ENCODE measurements around the gene ZKSCAN2.

The ZKSCAN2 gene

DNA sequence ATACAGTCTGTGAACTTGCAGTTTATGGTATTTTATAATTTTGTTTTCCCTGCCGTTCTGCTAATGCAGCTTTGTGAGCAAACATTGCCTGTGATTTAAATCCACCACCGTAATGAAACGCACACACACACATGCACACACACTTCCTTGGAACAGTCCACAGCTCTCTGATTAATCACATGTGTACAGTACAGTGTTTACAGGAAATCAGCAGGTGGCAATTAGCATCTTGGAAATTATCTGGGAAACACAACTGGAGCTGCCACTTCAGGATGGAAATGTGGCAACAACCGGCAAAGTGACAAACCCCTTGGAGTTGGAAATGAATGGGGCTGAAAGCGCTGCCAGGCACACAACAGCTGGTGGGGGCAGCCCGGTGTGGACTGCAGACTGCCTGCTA is 12.9 kb upstream of the ZKSCAN2 start:
- no peak for TF ChIP-seq ARNTL (CRISPR knock-in tag; IDR thresholded peaks at IDR 0.05; ENCODE audit: borderline replicate concordance, low read depth)
- no peak for TF ChIP-seq ZNF565 (CRISPR knock-in tag; conservative IDR thresholded peaks at IDR 0.05; ENCODE audit: low read depth)
- TF ChIP-seq, protein P1, sequence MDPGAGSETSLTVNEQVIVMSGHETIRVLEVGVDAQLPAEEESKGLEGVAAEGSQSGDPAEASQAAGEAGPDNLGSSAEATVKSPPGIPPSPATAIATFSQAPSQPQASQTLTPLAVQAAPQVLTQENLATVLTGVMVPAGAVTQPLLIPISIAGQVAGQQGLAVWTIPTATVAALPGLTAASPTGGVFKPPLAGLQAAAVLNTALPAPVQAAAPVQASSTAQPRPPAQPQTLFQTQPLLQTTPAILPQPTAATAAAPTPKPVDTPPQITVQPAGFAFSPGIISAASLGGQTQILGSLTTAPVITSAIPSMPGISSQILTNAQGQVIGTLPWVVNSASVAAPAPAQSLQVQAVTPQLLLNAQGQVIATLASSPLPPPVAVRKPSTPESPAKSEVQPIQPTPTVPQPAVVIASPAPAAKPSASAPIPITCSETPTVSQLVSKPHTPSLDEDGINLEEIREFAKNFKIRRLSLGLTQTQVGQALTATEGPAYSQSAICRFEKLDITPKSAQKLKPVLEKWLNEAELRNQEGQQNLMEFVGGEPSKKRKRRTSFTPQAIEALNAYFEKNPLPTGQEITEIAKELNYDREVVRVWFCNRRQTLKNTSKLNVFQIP (CRISPR knock-in tag; IDR thresholded peaks at IDR 0.05; ENCODE audit: borderline replicate concordance, low read depth) = no peak
- no peak for TF ChIP-seq SNAI2 (CRISPR knock-in tag; IDR thresholded peaks at IDR 0.05)
- TF ChIP-seq, protein P2, sequence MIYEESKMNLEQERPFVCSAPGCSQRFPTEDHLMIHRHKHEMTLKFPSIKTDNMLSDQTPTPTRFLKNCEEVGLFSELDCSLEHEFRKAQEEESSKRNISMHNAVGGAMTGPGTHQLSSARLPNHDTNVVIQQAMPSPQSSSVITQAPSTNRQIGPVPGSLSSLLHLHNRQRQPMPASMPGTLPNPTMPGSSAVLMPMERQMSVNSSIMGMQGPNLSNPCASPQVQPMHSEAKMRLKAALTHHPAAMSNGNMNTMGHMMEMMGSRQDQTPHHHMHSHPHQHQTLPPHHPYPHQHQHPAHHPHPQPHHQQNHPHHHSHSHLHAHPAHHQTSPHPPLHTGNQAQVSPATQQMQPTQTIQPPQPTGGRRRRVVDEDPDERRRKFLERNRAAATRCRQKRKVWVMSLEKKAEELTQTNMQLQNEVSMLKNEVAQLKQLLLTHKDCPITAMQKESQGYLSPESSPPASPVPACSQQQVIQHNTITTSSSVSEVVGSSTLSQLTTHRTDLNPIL (CRISPR knock-in tag; IDR thresholded peaks at IDR 0.05; ENCODE audit: low read depth) = no peak
- no peak for TF ChIP-seq ZNF8 (CRISPR knock-in tag; IDR thresholded peaks at IDR 0.05)
- no peak for TF ChIP-seq ESRRG (CRISPR knock-in tag; IDR thresholded peaks at IDR 0.05)
- no peak for TF ChIP-seq ISL1 (CRISPR knock-in tag; IDR thresholded peaks at IDR 0.05)
- no peak for TF ChIP-seq CSDC2 (CRISPR knock-in tag; IDR thresholded peaks at IDR 0.05)
- no peak for TF ChIP-seq ZFP30 (CRISPR knock-in tag; IDR thresholded peaks at IDR 0.05)
- TF ChIP-seq ZFP3 (CRISPR knock-in tag; IDR thresholded peaks at IDR 0.05) = no peak
- TF ChIP-seq, protein P3, sequence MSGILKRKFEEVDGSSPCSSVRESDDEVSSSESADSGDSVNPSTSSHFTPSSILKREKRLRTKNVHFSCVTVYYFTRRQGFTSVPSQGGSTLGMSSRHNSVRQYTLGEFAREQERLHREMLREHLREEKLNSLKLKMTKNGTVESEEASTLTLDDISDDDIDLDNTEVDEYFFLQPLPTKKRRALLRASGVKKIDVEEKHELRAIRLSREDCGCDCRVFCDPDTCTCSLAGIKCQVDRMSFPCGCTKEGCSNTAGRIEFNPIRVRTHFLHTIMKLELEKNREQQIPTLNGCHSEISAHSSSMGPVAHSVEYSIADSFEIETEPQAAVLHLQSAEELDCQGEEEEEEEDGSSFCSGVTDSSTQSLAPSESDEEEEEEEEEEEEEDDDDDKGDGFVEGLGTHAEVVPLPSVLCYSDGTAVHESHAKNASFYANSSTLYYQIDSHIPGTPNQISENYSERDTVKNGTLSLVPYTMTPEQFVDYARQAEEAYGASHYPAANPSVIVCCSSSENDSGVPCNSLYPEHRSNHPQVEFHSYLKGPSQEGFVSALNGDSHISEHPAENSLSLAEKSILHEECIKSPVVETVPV (CRISPR knock-in tag; IDR thresholded peaks at IDR 0.05) = no peak
- TF ChIP-seq ZNF70 (CRISPR knock-in tag; IDR thresholded peaks at IDR 0.05) = no peak
- TF ChIP-seq TOX (CRISPR knock-in tag; IDR thresholded peaks at IDR 0.05; ENCODE audit: borderline replicate concordance) = no peak
- no peak for TF ChIP-seq BACH2 (CRISPR knock-in tag; IDR thresholded peaks at IDR 0.05; ENCODE audit: borderline replicate concordance)
- TF ChIP-seq RARB (CRISPR knock-in tag; IDR thresholded peaks at IDR 0.05) = no peak

DNA sequence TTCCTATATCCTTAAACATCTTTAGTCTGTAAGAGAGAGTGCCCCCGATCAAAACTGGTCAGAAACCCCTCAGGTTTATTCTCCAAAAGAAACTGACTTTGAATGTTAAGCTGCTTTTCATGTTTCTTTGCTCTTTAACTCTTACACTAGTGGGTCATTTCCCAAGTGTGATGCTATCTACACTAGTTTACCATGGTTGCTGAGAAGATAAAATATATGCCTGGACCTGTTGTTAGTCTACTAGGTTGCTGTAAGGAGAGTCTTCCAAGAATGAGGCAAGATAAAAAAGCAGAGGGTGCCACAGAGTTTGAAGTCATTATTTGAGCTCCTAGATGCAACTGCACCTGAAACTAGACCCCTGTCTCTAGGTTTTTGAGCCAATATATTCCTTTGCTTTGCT is 12.2 kb upstream of the ZKSCAN2 start:
- ATAC-seq = no peak
- TF ChIP-seq CSDC2 (CRISPR knock-in tag; IDR thresholded peaks at IDR 0.05) (no peak), ZNF8 (CRISPR knock-in tag; IDR thresholded peaks at IDR 0.05) (no peak), ESRRG (CRISPR knock-in tag; IDR thresholded peaks at IDR 0.05) (no peak), BACH2 (CRISPR knock-in tag; IDR thresholded peaks at IDR 0.05; ENCODE audit: borderline replicate concordance) (no peak), TCF4 (CRISPR knock-in tag; IDR thresholded peaks at IDR 0.05; ENCODE audit: borderline replicate concordance) (no peak), SNAI2 (CRISPR knock-in tag; IDR thresholded peaks at IDR 0.05) (no peak), PPARA (CRISPR knock-in tag; IDR thresholded peaks at IDR 0.05; ENCODE audit: borderline replicate concordance) (no peak), RARB (CRISPR knock-in tag; IDR thresholded peaks at IDR 0.05) (no peak), ZNF565 (CRISPR knock-in tag; conservative IDR thresholded peaks at IDR 0.05; ENCODE audit: low read depth) (no peak), ARNTL (CRISPR knock-in tag; IDR thresholded peaks at IDR 0.05; ENCODE audit: borderline replicate concordance, low read depth) (no peak), ZFP3 (CRISPR knock-in tag; IDR thresholded peaks at IDR 0.05) (no peak), ZNF70 (CRISPR knock-in tag; IDR thresholded peaks at IDR 0.05) (no peak), ZFP30 (CRISPR knock-in tag; IDR thresholded peaks at IDR 0.05) (no peak)
- TF ChIP-seq, protein P4, sequence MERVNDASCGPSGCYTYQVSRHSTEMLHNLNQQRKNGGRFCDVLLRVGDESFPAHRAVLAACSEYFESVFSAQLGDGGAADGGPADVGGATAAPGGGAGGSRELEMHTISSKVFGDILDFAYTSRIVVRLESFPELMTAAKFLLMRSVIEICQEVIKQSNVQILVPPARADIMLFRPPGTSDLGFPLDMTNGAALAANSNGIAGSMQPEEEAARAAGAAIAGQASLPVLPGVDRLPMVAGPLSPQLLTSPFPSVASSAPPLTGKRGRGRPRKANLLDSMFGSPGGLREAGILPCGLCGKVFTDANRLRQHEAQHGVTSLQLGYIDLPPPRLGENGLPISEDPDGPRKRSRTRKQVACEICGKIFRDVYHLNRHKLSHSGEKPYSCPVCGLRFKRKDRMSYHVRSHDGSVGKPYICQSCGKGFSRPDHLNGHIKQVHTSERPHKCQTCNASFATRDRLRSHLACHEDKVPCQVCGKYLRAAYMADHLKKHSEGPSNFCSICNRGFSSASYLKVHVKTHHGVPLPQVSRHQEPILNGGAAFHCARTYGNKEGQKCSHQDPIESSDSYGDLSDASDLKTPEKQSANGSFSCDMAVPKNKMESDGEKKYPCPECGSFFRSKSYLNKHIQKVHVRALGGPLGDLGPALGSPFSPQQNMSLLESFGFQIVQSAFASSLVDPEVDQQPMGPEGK (CRISPR knock-in tag; IDR thresholded peaks at IDR 0.05; ENCODE audit: borderline replicate concordance) = no peak
- TF ChIP-seq, protein P5, sequence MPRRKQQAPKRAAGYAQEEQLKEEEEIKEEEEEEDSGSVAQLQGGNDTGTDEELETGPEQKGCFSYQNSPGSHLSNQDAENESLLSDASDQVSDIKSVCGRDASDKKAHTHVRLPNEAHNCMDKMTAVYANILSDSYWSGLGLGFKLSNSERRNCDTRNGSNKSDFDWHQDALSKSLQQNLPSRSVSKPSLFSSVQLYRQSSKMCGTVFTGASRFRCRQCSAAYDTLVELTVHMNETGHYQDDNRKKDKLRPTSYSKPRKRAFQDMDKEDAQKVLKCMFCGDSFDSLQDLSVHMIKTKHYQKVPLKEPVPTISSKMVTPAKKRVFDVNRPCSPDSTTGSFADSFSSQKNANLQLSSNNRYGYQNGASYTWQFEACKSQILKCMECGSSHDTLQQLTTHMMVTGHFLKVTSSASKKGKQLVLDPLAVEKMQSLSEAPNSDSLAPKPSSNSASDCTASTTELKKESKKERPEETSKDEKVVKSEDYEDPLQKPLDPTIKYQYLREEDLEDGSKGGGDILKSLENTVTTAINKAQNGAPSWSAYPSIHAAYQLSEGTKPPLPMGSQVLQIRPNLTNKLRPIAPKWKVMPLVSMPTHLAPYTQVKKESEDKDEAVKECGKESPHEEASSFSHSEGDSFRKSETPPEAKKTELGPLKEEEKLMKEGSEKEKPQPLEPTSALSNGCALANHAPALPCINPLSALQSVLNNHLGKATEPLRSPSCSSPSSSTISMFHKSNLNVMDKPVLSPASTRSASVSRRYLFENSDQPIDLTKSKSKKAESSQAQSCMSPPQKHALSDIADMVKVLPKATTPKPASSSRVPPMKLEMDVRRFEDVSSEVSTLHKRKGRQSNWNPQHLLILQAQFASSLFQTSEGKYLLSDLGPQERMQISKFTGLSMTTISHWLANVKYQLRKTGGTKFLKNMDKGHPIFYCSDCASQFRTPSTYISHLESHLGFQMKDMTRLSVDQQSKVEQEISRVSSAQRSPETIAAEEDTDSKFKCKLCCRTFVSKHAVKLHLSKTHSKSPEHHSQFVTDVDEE (CRISPR knock-in tag; IDR thresholded peaks at IDR 0.05) = no peak
- TF ChIP-seq, protein P2 (CRISPR knock-in tag; IDR thresholded peaks at IDR 0.05; ENCODE audit: low read depth) = no peak

More for the DNA sequence above, 12.9 kb upstream of the ZKSCAN2 start:
- ATAC-seq = no peak

All from SK-N-SH treated with all-trans-retinoic acid at 6 μM for 48 hours (cell line).